Smooth muscle cell (in vitro differentiated cells): ENCODE results near the gene CEBPE. TPM values are rescaled to one million over a fixed set of nuclear protein-coding genes. Genes with fewer than 3 reads are reported as not detected.

Source experiments
- DNase-seq: peaks from one replicate; lab custom pipeline; 2025; ENCODE audit not compliant: unreplicated experiment; lab: John Stamatoyannopoulos, UW
- H2AFZ ChIP-seq: fragments of 200-600 bp; sonication (generic); 2 replicates; pipeline ENCODE4 v1.6.0; 2016; ENCODE audit warnings: antibody characterized with exemption, low read depth, mild to moderate bottlenecking
- H3F3A ChIP-seq: fragments of 200-600 bp; sonication (generic); 2 replicates; pipeline ENCODE4 v1.6.0; 2017; ENCODE audit warnings: antibody characterized with exemption, low read depth
- H3K27ac ChIP-seq: fragments of 200-600 bp; sonication (generic); 2 replicates; pipeline ENCODE4 v1.5.1; 2016; ENCODE audit warnings: low read depth, mild to moderate bottlenecking
- H3K27me3 ChIP-seq: fragments of 200-600 bp; sonication (generic); 2 replicates; pipeline ENCODE4 v1.6.1; 2016; ENCODE audit warnings: low read depth, mild to moderate bottlenecking
- H3K36me3 ChIP-seq: fragments of 200-600 bp; sonication (generic); 2 replicates; pipeline ENCODE4 v1.5.1; 2016; ENCODE audit warnings: low read depth
- H3K4me1 ChIP-seq: fragments of 200-600 bp; sonication (generic); 2 replicates; pipeline ENCODE4 v1.5.1; 2016; ENCODE audit warnings: low read depth
- H3K4me2 ChIP-seq: fragments of 200-600 bp; sonication (generic); 2 replicates; pipeline ENCODE4 v1.6.0; 2016; ENCODE audit warnings: mild to moderate bottlenecking
- H3K4me3 ChIP-seq: fragments of 200-600 bp; sonication (generic); 2 replicates; pipeline ENCODE4 v1.5.1; 2016; ENCODE audit warnings: mild to moderate bottlenecking
- H3K79me2 ChIP-seq: fragments of 200-600 bp; sonication (generic); 2 replicates; pipeline ENCODE4 v1.6.0; 2016; ENCODE audit warnings: low read depth, mild to moderate bottlenecking
- H3K9ac ChIP-seq: fragments of 200-600 bp; sonication (generic); 2 replicates; pipeline ENCODE4 v1.6.0; 2016; ENCODE audit warnings: low read depth
- H3K9me3 ChIP-seq: fragments of 200-600 bp; sonication (generic); replicated peaks from 2 replicates; pipeline ENCODE4 v1.5.1; 2016; ENCODE audit warnings: low read depth
- H4K20me1 ChIP-seq: fragments of 200-600 bp; sonication (generic); 2 replicates; pipeline ENCODE4 v1.6.0; 2016; ENCODE audit warnings: low read depth
- CTCF ChIP-seq: fragments of 200-600 bp; sonication (generic); IDR thresholded peaks from 2 replicates; pipeline ENCODE4 v1.5.1; 2017; ENCODE audit warnings: borderline replicate concordance, mild to moderate bottlenecking, antibody characterized with exemption; ENCODE audit not compliant: insufficient read depth, poor library complexity, severe bottlenecking
- WGBS: methylation state at CpG from one replicate; pipeline ENCODE4 v1.1.7; 2016; ENCODE audit warnings: low lambda C conversion rate; 5-methylcytosine and 5-hydroxymethylcytosine counted together
- polyA plus RNA-seq: library from polyadenylated mRNA; unstranded; fragments of >200 nt; fragmentation: Nextera tagmentation; extraction: Ambion mirVana; gene quantifications from 2 replicates; pipeline ENCODE4 v1.2.1, GENCODE V29; 2016
- total RNA-seq: library from RNA; depleted of rRNA; stranded (reverse); fragments of >200 nt; gene quantifications from 2 replicates; pipeline ENCODE4 v1.2.3, GENCODE V29; 2014

CEBPE gene
- total and polyA plus RNA-seq, 2 experiments from 2014 or later: not detected

GRCh38 chr14:23154964-23155587 is 36.0 kb upstream of the CEBPE start:
- no peaks in the 10 kb centered on the region for H3K36me3 ChIP-seq
- peaks cover 23% of the 10 kb centered on the region for H3K4me1 ChIP-seq
- peak overlapping the region; percentile 39 for H3K9ac ChIP-seq
- no peak for TF ChIP-seq CTCF
- H3K4me2 ChIP-seq: peak overlapping the region; percentile 71
- no peaks in the 10 kb centered on the region for H3K79me2 ChIP-seq
- H3K27ac ChIP-seq: peak overlapping the region; percentile 89
- H2AFZ ChIP-seq: peak overlapping the region; percentile 63
- no peaks in the 10 kb centered on the region for H4K20me1 ChIP-seq
- peak; percentile 21 for DNase-seq
- WGBS: 29% methylated on average over 10 of the region's 10 CpGs
- H3K27me3 ChIP-seq: no peaks in the 10 kb centered on the region
- peaks cover 9% of the 10 kb centered on the region for H3F3A ChIP-seq
- H3K4me3 ChIP-seq: peak overlapping the region; percentile 23
- H3K9me3 ChIP-seq: no peaks in the 10 kb centered on the region

GRCh38 chr14:23153851-23154796 is 35.1 kb upstream of the CEBPE start:
- H2AFZ ChIP-seq: no peak overlapping the region
- no peaks in the 10 kb centered on the region for H4K20me1 ChIP-seq
- peak overlapping the region; percentile 71 for H3K4me2 ChIP-seq
- peak overlapping the region; percentile 89 for H3K27ac ChIP-seq
- H3K9me3 ChIP-seq: no peaks in the 10 kb centered on the region
- H3K4me1 ChIP-seq: peaks cover 17% of the 10 kb centered on the region
- no peaks in the 10 kb centered on the region for H3K79me2 ChIP-seq
- H3K9ac ChIP-seq: peak overlapping the region; percentile 37
- peak; percentile 21 for DNase-seq
- 24% methylated on average over 28 of the region's 28 CpGs for WGBS
- peak overlapping the region; percentile 11 for H3K4me3 ChIP-seq
- H3F3A ChIP-seq: peaks cover 13% of the 10 kb centered on the region
- no peaks in the 10 kb centered on the region for H3K36me3 ChIP-seq
- no peak for TF ChIP-seq CTCF
- H3K27me3 ChIP-seq: no peaks in the 10 kb centered on the region

- Histone ChIP-seq H3K79me2 (no peaks in the 10 kb centered on the region), H3K9me3 (no peaks in the 10 kb centered on the region), H3K27me3 (no peaks in the 10 kb centered on the region), H3K27ac (no peak overlapping the region), H3K36me3 (no peaks in the 10 kb centered on the region), H3K9ac (no peak overlapping the region), H3F3A (peaks cover 23% of the 10 kb centered on the region), H2AFZ (no peak overlapping the region), H3K4me1 (peaks cover 22% of the 10 kb centered on the region), H4K20me1 (no peaks in the 10 kb centered on the region), H3K4me3 (no peak overlapping the region), H3K4me2 (no peak overlapping the region)
- WGBS: 97% methylated on average over 2 of the region's 2 CpGs
- no peak for TF ChIP-seq CTCF
- DNase-seq: no peak
Measured at GRCh38 chr14:23151342-23151741, 32.3 kb upstream of the CEBPE start.
